HG03103 (cell line): Measurements from ENCODE around the gene RRP1B.
"Not testable (repeated sequence)": the region's sequence is repeated elsewhere in the genome, so short reads cannot be mapped to it uniquely, and the experiment has no call there.

Source experiments
- ATAC-seq: cut with Tn5 transposase; IDR thresholded peaks from one replicate; pipeline ENCODE4 v1.9.1; 2021; ENCODE audit warnings: low read depth; ENCODE audit not compliant: unreplicated experiment

RRP1B gene

DNA sequence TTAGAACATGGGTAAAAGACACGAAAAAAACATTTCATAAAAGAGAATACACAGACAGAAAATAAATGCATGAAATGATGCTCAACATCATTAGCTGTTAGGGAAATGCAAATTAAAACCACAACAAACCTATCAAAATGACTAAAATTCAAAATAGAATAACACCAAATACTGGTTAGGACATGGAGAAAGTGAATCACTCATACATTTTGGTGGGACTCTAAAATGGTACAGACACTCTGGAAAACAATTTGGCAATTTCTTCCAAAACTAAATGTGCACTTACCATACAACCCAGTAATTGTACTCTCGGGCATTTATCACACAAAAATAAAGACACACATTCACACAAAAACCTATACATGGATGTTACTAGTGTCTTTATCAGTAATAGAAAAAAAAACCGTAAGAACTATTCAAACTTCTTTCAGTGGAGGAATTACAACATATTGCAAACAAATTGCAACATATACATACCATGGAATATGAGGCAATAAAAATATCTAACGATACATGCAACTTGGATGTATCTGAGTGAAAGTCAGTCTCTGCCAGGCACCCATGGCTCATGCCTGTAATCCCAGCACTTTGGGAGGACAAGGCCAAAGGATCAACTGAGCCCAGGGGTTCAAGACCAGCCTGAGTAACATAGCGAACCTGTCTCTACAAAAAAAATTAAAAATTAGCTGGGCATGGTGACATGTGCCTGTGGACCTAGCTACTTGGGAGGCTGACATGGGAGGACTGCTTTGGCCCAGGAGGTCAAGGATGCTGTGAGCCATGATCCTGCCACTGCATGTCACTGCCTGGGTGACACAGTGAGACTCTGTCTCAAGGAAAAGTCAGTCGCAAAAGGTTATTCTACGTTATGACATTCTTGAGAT, 19.6 kb upstream of the RRP1B start:
- ATAC-seq, result no peak

DNA sequence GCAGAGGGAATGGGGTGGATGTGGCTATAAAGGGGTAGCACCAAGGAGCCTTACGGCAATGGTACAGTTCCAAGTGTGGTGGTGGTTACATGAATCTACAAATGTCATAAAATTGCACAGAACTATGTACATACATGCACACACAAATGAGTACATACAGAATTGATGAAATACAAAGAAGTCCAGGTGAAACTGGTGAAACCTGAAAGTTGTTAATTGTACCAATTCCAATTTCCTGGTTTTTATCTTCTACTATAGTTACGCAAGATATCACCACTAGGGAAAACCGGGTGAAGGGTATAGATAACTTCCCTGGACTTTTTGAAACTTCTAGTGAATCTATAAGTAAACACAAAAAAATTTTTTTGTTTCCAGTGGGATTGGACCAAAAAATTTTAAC, 19.0 kb upstream of the RRP1B start:
- no peak for ATAC-seq

GRCh38 chr21:43643193-43643592, 16.2 kb upstream of the RRP1B start:
- no peak for ATAC-seq

DNA sequence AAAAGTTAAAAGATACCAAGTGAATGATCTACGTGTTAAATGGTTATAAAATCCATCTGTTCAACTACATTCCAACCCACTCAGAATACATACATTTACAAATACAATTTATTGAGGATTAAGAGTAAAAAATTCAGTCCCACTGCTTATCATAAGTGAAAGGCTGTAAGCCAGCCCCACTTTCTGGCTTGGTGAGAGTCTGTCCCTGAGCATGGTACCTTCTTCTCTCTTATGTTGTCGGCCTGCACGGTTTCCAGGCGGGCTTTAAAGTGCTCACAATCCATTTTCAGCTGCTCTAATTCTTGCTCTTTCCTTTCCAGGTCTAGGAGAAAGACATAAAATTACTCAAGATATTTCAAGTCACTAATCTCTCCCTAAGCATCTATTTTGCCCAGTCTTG, 15.3 kb upstream of the RRP1B start:
- no peak for ATAC-seq

- ATAC-seq, result no peak
These were observed 14.8 kb upstream of the RRP1B start for GRCh38 chr21:43644609-43645008.

GRCh38 chr21:43645136-43645891, 14.0 kb upstream of the RRP1B start:
- no peak for ATAC-seq

DNA sequence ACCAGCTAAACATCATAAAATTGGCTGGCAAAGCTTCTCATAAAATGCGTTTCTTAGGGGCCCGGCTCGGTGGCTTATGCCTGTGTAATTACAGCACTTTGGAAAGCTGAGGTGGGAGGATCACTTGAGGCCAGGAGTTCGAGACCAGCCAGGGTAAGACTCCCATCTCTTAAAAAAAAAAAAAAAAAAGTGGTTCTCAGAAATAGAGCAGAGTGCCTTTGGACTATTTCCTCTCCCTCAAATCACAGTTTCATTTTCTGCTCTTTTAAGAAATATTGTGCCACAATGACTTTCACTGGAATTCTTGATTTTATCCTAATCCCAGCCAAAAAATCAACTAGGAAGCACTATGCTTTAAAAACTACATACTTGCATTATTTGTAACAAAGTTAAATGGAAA, 13.4 kb upstream of the RRP1B start:
- ATAC-seq, result no peak

DNA sequence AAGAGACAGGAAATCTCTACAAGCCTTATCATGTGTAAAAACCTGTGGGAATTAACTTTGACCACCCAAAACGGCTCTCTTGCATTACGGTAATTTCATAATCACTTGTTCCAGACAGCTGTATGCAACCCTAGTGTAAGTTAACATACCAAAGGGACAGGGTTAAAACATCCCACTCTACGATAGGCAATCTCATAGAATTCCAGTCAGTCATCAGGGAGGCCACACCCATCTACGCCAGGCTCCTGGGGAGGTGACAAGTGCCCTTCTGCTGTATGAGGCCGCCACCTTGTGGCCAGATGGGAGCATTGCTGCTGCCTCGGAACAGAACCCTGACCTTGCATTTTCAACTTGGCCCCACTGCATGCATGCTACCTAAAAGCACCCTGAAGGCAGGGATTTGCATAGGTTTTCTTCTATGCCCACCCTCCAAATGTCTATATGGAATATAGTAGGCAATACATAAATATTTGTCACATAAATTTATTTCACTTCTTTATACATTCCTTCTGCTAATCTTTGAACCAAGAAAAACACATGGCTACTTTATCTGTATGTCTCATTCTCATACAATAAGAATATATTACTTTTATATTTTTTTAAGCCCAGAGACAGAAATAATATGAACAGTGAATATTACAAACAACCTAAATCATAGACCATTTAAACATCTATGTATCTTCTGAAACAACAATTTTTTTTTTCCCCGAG, 12.7 kb upstream of the RRP1B start:
- peak; percentile 76 for ATAC-seq

DNA sequence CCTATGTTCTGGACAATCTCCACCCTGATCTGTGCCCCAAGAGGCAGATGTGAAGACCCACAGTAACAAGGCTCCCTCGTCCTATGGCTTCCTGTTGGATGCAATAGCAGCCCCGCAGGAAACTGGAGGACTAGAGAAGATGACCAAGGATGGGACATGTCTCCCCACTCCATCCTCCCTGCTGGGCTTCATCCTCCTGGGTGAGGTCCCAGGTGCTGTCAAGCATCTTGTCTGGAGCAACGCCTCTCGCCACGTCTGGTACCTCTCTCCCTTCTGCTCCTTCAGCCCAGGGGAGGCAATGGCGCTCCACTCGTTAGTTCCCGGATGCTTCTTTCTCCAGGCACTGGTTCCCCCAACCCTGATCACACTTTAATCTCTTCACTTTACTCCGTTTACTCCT, 11.2 kb upstream of the RRP1B start:
- no peak for ATAC-seq

DNA sequence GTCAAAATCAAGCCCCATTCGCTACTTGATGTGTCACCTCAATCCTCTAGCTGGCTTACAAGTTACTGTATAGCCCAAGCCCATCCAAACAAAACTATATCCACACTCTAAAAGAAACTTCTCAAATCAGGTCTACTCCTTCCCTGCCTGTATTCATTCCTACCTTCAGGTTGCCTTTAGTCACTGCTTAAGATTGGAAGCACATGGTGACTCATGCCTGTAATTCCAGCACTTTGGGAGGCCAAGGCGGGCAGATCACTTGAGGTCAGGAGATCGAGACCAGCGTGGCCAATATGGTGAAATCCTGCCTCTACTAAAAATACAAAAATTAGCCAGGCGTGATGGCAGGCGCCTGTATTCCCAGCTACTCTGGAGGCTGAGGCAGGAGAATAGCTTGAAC, 7.4 kb upstream of the RRP1B start:
- ATAC-seq, result not testable (repeated sequence)

DNA sequence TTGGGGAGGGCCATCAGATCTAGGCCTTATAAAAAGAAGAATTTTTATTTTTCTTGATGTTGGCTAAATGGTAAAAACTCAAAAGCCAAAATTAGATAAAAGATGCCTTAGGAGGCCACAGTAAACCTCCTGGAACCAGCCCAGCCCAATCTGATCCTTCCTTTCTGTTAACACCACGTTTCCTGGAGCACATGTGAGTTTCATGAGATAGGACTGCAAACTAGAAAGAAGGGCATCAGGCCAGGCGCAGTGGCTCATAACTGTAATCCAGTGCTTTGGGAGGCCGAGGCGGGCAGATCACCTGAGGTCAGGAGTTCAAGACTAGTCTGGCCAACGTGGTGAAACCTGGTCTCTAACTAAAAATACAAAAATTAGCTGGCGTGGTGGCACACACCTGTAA, 6.7 kb upstream of the RRP1B start:
- no peak for ATAC-seq

GRCh38 chr21:43653626-43654025, 5.7 kb upstream of the RRP1B start:
- no peak for ATAC-seq

DNA sequence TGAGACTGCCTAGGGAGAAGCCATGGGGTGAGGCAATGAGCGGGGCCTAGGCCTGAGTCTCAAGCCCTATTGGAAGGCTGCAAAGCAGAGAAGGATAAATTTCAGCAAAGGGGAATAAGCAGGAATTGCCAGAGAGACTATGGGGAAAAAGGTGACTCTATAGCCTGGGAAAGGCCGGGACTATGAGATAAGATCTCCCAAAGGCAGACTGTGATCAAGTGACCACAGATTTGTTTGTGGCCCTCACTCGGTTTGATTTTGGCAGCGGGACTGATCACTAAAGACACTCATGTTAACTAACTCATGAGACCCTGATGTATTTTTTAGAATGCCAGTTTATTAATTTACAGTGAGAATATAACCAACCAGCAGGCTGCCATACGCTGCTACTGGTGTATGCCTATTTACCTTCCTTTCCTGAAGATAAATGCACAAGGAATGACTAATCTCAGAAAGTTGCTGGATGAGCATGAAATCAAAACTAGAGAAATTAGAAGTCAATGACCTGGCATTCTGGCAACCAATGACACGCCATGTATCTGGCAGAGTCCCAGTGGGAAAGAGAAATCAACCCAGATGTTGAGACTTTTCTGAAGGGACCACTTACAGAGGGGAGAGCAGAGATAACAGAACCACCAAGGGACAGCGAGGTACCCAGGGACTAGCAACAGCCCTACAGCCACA, 4.4 kb upstream of the RRP1B start:
- ATAC-seq, result no peak

DNA sequence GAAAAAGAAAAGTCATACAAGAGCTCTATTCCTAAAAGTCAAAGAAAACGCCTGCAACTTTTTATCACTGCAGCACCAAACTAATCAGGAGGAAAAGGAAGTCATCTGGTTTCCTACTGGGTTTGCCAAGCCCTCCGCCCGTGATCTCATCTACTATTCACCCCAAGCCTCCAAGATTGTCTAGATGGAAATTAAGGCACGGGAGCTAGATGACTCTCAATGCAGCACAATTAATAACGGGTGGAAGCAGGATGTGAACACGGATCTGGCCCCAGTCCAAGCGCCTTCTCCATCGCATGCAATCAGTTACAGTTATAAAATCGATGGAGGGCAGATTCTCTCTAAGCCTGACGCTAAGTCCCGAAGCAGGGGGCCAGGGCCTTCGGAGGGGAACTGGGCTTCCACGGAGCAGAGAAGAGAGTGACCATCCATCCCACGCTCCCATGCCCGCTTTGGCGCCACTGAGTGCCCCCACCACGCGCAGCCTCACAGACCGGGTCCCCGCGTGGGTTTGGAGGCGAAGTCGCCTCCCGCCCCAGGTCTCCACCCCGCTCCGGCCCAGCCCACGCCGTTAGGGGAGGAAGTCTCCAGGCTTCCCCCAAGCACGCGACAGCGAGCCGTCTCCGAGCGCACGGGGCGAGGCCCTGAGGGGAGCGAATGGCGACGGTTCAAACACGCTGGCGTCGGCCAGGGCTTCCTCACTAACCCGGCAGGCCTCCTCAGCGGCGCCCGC, 1.8 kb upstream of the RRP1B start:
- no peak for ATAC-seq

- ATAC-seq, result no peak
These were observed 1.1 kb upstream of the RRP1B start for GRCh38 chr21:43658088-43658741.

GRCh38 chr21:43658769-43659135, 608 bp upstream of the RRP1B start:
- no peak for ATAC-seq

- ATAC-seq, result no peak
These were observed 2.9 kb downstream of the RRP1B start for GRCh38 chr21:43662286-43662685.

GRCh38 chr21:43663033-43663432, 3.7 kb downstream of the RRP1B start:
- ATAC-seq, result no peak

- ATAC-seq, result no peak
These were observed 5.0 kb downstream of the RRP1B start for GRCh38 chr21:43664358-43664757.

- ATAC-seq, result no peak
These were observed 6.5 kb downstream of the RRP1B start for GRCh38 chr21:43665879-43666278.
